ENCODE measurements around the gene COL26A1.
"Not testable (repeated sequence)": the region's sequence is repeated elsewhere in the genome, so short reads cannot be mapped to it uniquely, and the experiment has no call there.

- TF ChIP-seq POLR2AphosphoS5 (IDR thresholded peaks at IDR 0.05; ENCODE audit: borderline replicate concordance, low read depth, low read length); EZH2 (IDR thresholded peaks at IDR 0.05); FOXP2 (optimal IDR thresholded peaks at IDR 0.05; ENCODE audit: control extremely low read depth, extremely low read length, insufficient read depth): not testable (repeated sequence)
These were observed 197.3 kb downstream of the COL26A1 start for GRCh38 chr7:101560021-101560420.

Measured in SK-N-MC (cell line).